Stimulated activated CD4-positive, alpha-beta T cell treated with anti-CD3 and anti-CD28 coated beads, Interleukin-15, amount 100 ng/mL, for 1 hour (primary cell): ENCODE data around the gene IFI27L1.

Experiments
- DNase-seq, 2 donors: peaks; one replicate each; pipeline ENCODE4 v3.0.0-alpha.2; 2020; ENCODE audit warnings: low read depth in 1 of 2, low spot score in 1 of 2

IFI27L1 gene

GRCh38 chr14:94077823-94078222 lies 3.3 kb upstream of the IFI27L1 start:
- no peak for DNase-seq

GRCh38 chr14:94079891-94080620 lies 1.1 kb upstream of the IFI27L1 start:
- no peak for DNase-seq

GRCh38 chr14:94081386-94081820 lies 293 bp downstream of the IFI27L1 start:
- DNase-seq, result no peak

- DNase-seq, result no peak
Observed at GRCh38 chr14:94087891-94088290, 6.8 kb downstream of the IFI27L1 start.

- no peak for DNase-seq
Observed at GRCh38 chr14:94088516-94088915, 7.4 kb downstream of the IFI27L1 start.

- no peak for DNase-seq
Observed at GRCh38 chr14:94089479-94089878, 8.4 kb downstream of the IFI27L1 start.

- no peak for DNase-seq
Observed at GRCh38 chr14:94093418-94093817, 12.3 kb downstream of the IFI27L1 start.

- no peak for DNase-seq
Observed at GRCh38 chr14:94097091-94097490, 16.0 kb downstream of the IFI27L1 start.

- DNase-seq, result no peak
Observed at GRCh38 chr14:94098326-94098992, 17.3 kb downstream of the IFI27L1 start.

GRCh38 chr14:94099006-94099405 lies 17.9 kb downstream of the IFI27L1 start:
- no peak for DNase-seq

- no peak for DNase-seq
Observed at GRCh38 chr14:94100847-94101246, 19.7 kb downstream of the IFI27L1 start.

- DNase-seq, result no peak
Observed at GRCh38 chr14:94101748-94102147, 20.6 kb downstream of the IFI27L1 start.

- no peak for DNase-seq
Observed at GRCh38 chr14:94102768-94103482, 21.8 kb downstream of the IFI27L1 start.

- no peak for DNase-seq
Observed at GRCh38 chr14:94103554-94104150, 22.5 kb downstream of the IFI27L1 start.

GRCh38 chr14:94104731-94105130 lies 23.6 kb downstream of the IFI27L1 start:
- no peak for DNase-seq

- no peak for DNase-seq
Observed at GRCh38 chr14:94109915-94110250, 28.8 kb downstream of the IFI27L1 start.

GRCh38 chr14:94110552-94111181 lies 29.6 kb downstream of the IFI27L1 start, which contains the start of gene IFI27:
Gene IFI27 (plus strand): TSS chr14:94110736.
- DNase-seq, result no peak

- no peak for DNase-seq
Observed at GRCh38 chr14:94111276-94112095, 30.4 kb downstream of the IFI27L1 start.

GRCh38 chr14:94112513-94113063 lies 31.5 kb downstream of the IFI27L1 start:
- DNase-seq, result no peak

- no peak for DNase-seq
Observed at GRCh38 chr14:94113073-94113472, 32.0 kb downstream of the IFI27L1 start.
